SU-DHL-6 (cell line): ENCODE measurements around the gene FAH.

Experiments
- EZH2phosphoT487 ChIP-seq: fragments of 200-600 bp; sonication (generic), shearing (Covaris generic); conservative IDR thresholded peaks from 2 replicates; pipeline ENCODE4 v1.6.1; 2018; ENCODE audit warnings: mild to moderate bottlenecking, antibody characterized with exemption, low read length, moderate library complexity, mixed read lengths
- TF ChIP-seq, protein P1 (sequence below): fragments of 200-600 bp; sonication (generic); IDR thresholded peaks from one replicate; pipeline ENCODE4 v1.5.1; 2017; ENCODE audit warnings: antibody characterized with exemption, mild to moderate bottlenecking, low read length, moderate library complexity; ENCODE audit not compliant: insufficient read depth, poor library complexity, severe bottlenecking

DNA sequence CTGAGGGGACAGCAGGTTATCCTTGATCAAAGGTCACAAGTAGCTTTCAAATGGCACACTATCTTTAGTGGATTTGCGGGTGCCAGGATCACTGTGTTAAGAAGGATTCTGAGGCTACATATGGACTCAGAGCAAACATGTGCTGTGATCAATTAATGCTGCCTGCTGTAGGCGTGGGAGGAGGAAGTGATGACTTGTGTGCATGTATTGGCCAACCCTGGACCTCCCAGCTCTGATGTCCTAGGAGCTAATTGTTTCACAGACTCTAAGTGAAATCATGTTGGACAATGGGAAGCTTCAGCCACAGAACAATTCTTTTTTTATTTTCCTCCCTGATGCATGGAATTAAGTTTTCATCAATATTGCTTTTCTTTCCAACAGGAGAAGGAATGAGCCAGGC is 24.4 kb downstream of the FAH start:
- TF ChIP-seq, protein P1, sequence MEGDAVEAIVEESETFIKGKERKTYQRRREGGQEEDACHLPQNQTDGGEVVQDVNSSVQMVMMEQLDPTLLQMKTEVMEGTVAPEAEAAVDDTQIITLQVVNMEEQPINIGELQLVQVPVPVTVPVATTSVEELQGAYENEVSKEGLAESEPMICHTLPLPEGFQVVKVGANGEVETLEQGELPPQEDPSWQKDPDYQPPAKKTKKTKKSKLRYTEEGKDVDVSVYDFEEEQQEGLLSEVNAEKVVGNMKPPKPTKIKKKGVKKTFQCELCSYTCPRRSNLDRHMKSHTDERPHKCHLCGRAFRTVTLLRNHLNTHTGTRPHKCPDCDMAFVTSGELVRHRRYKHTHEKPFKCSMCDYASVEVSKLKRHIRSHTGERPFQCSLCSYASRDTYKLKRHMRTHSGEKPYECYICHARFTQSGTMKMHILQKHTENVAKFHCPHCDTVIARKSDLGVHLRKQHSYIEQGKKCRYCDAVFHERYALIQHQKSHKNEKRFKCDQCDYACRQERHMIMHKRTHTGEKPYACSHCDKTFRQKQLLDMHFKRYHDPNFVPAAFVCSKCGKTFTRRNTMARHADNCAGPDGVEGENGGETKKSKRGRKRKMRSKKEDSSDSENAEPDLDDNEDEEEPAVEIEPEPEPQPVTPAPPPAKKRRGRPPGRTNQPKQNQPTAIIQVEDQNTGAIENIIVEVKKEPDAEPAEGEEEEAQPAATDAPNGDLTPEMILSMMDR, result no peak
- TF ChIP-seq EZH2phosphoT487, result no peak
